Lower leg skin (tissue), 3 donors: ENCODE measurements around the gene HECTD4.

Source experiments
- CTCF ChIP-seq, 3 donors: fragments of 450-650 bp; IDR thresholded peaks; one replicate each; pipeline ENCODE4 v1.5.1; 2016; ENCODE audit warnings: antibody characterized with exemption in 3 of 3, mild to moderate bottlenecking in 3 of 3, moderate library complexity in 2 of 3
- POLR2A ChIP-seq, 2 donors: fragments of 450-650 bp; IDR thresholded peaks; one replicate each; pipeline ENCODE4 v1.6.1; 2016 to 2017; ENCODE audit warnings: antibody characterized with exemption in 2 of 2, mild to moderate bottlenecking in 1 of 2, moderate library complexity in 1 of 2

- TF ChIP-seq POLR2A (IDR thresholded peaks at IDR 0.05) (no peak), CTCF (IDR thresholded peaks at IDR 0.05) (no peak)
Observed at GRCh38 chr12:112427760-112428159, 45.5 kb upstream of the HECTD4 start.
